GM12878 (cell line): ENCODE measurements around the gene SEC14L1. TPM values are rescaled to one million over a fixed set of nuclear protein-coding genes. Genes with fewer than 3 reads are reported as not detected.

ENCODE experiments used
- ATAC-seq: fragments of 200-7000 bp; cut with Tn5 transposase; 3 replicates; pipeline ENCODE4 v1.9.1; 2020; ENCODE audit warnings: mild to moderate bottlenecking, moderate library complexity
- BruUV-seq: library from RNA; stranded (reverse); fragments of 400-500 nt; replicated peaks from 2 replicates; lab custom pipeline; 2021; lab: Mats Ljungman, UMichigan
- CTCF ChIA-PET: fragments of 300-600 bp; sonication (Branson Sonifier 250); formaldehyde crosslinking; extraction: SDS; loops from one replicate; lab custom pipeline; 2021; ENCODE audit warnings: inconsistent platforms; lab: Yijun Ruan, JAX
- POLR2A ChIA-PET: fragments of 350-600 bp; formaldehyde crosslinking; extraction: SDS; loops from one replicate; lab custom pipeline; 2021; ENCODE audit warnings: inconsistent platforms; lab: Charles Lee
- RAD21 ChIA-PET: fragments of 300-600 bp; sonication (Branson Sonifier 250); formaldehyde crosslinking; loops from one replicate; lab custom pipeline; 2023; ENCODE audit warnings: antibody characterized with exemption; ENCODE audit not compliant: unreplicated experiment; lab: Charles Lee
- SMC1A ChIA-PET: fragments of 300-600 bp; sonication (Branson Sonifier 250); formaldehyde crosslinking; loops from one replicate; lab custom pipeline; 2023; ENCODE audit not compliant: unreplicated experiment, uncharacterized antibody; lab: Charles Lee
- DNase-seq: peaks from one replicate; pipeline ENCODE4 v3.0.0-alpha.2; 2011; ENCODE audit warnings: low read depth, low spot score
- FAIRE-seq: peaks from 3 replicates; lab custom pipeline; 2011; peaks lifted over from hg19 to GRCh38; lab: Jason Lieb, UNC
- H2AFZ ChIP-seq: 2 replicates; pipeline ENCODE4 v1.6.0; 2011; ENCODE audit warnings: low read depth, low read length, control low read depth; ENCODE audit not compliant: control insufficient read depth
- H3K27ac ChIP-seq: 2 replicates; pipeline ENCODE4 v1.5.1; 2011; ENCODE audit warnings: control low read depth; ENCODE audit not compliant: control insufficient read depth, insufficient read depth
- H3K27me3 ChIP-seq, 2 experiments: replicated peaks in 1 of 2; 2 replicates each; pipeline versions ENCODE4 v1.6.0 to v1.6.1; 2011; ENCODE audit warnings: low read length in 1 of 2; ENCODE audit not compliant: control insufficient read depth in 2 of 2, insufficient read depth in 2 of 2
- H3K36me3 ChIP-seq, 2 experiments: 2 replicates each; pipeline ENCODE4 v1.5.1; 2011; ENCODE audit warnings: low read length in 1 of 2; ENCODE audit not compliant: control insufficient read depth in 2 of 2, insufficient read depth in 2 of 2
- H3K4me1 ChIP-seq: 2 replicates; pipeline ENCODE4 v1.6.1; 2011; ENCODE audit warnings: mild to moderate bottlenecking, low read length, moderate library complexity, mixed read lengths; ENCODE audit not compliant: control insufficient read depth, insufficient read depth
- H3K4me2 ChIP-seq: 2 replicates; pipeline ENCODE4 v1.6.0; 2011; ENCODE audit warnings: control low read depth; ENCODE audit not compliant: control insufficient read depth, insufficient read depth
- H3K4me3 ChIP-seq: fragments of 200-600 bp; sonication (generic); 2 replicates; pipeline ENCODE4 v1.5.1; 2016
- H3K79me2 ChIP-seq: 2 replicates; pipeline ENCODE4 v1.6.0; 2011; ENCODE audit warnings: low read length; ENCODE audit not compliant: control insufficient read depth, insufficient read depth
- H3K9ac ChIP-seq: 2 replicates; pipeline ENCODE4 v1.8.0; 2011; ENCODE audit warnings: low read length, control low read depth, mixed read lengths; ENCODE audit not compliant: control insufficient read depth, insufficient read depth
- H3K9me3 ChIP-seq: replicated peaks from 3 replicates; pipeline ENCODE4 v1.5.1; 2011; ENCODE audit warnings: mild to moderate bottlenecking, low read length; ENCODE audit not compliant: control insufficient read depth, insufficient read depth
- H4K20me1 ChIP-seq: 2 replicates; pipeline ENCODE4 v1.6.0; 2011; ENCODE audit not compliant: control insufficient read depth, insufficient read depth
- BCL11A ChIP-seq: IDR thresholded peaks from 2 replicates; pipeline ENCODE4 v1.6.1; 2011; ENCODE audit warnings: low read depth, low read length
- EGR1 ChIP-seq, 2 experiments: IDR thresholded peaks; 1 replicate in 1 of 2; 2 replicates in 1 of 2; pipeline ENCODE4 v1.6.1; 2011 to 2012; ENCODE audit warnings: low read depth in 2 of 2, low read length in 2 of 2, borderline replicate concordance in 1 of 2, mild to moderate bottlenecking in 1 of 2, moderate library complexity in 1 of 2
- EP300 ChIP-seq, 2 experiments: fragments of 150-350 bp in 1 of 2; IDR thresholded peaks; 2 replicates each; pipeline ENCODE4 v1.6.1; 2011 to 2012; ENCODE audit warnings: low read depth in 2 of 2, low read length in 2 of 2, borderline replicate concordance in 1 of 2, improper control_type of control experiment in 1 of 2, inconsistent platforms in 1 of 2; ENCODE audit not compliant: control insufficient read depth in 1 of 2
- SKIL ChIP-seq: fragments of 450-650 bp; IDR thresholded peaks from 2 replicates; pipeline ENCODE4 v1.6.1; 2017; ENCODE audit warnings: mild to moderate bottlenecking, low read depth, inconsistent platforms; ENCODE audit not compliant: poor library complexity, severe bottlenecking
- STAT1 ChIP-seq: fragments of 450-650 bp; conservative IDR thresholded peaks from 2 replicates; pipeline ENCODE4 v1.6.1; 2014; ENCODE audit warnings: antibody characterized with exemption, mild to moderate bottlenecking
- WGBS: methylation state at CpG from one replicate; pipeline ENCODE4 v1.1.6; 2016; ENCODE audit warnings: low lambda C conversion rate; ENCODE audit not compliant: insufficient replicate concordance, insufficient coverage; ENCODE audit errors: missing lambda C conversion rate; 5-methylcytosine and 5-hydroxymethylcytosine counted together
- in situ Hi-C: fragments of 300-500 bp; cut with MboI; formaldehyde crosslinking; loops from 9 replicates; pipeline ENCODE4 v1.14.3; 2018; ENCODE audit warnings: mixed read lengths
- intact Hi-C: fragments of 100-400 bp; cut with micrococcal nuclease; formaldehyde crosslinking; loops from one replicate; pipeline ENCODE4 v1.14.2; 2022; ENCODE audit not compliant: unreplicated experiment
- polyA plus RNA-seq, 11 experiments: library from polyadenylated mRNA; depleted of rRNA in 4 of 11; unstranded in 6 of 11; stranded (reverse) in 5 of 11; fragments of >200 nt; fragmentation: Nextera tagmentation in 4 of 11; fragmentation: Illumina TruSeq in 1 of 11; extraction: Ambion mirVana in 4 of 11; extraction: Trizol in 1 of 11; gene quantifications; 1 replicate in 1 of 11; 2 replicates in 10 of 11; pipeline versions ENCODE4 v1.2.1 to v1.2.3, GENCODE V29; 2011 to 2016; ENCODE audit warnings: inconsistent platforms in 2 of 11, missing spikeins in 2 of 11, low read depth in 1 of 11
- total RNA-seq, 4 experiments: library from RNA; depleted of rRNA in 3 of 4; stranded (reverse); fragments of >200 nt in 3 of 4; fragmentation: Illumina TruSeq in 1 of 4; extraction: Trizol in 1 of 4; gene quantifications; 2 replicates each; pipeline versions ENCODE4 v1.2.1 to v1.2.3, GENCODE V29; 2013 to 2021

Gene SEC14L1
- total and polyA plus RNA-seq, 10 of the 15 experiments (the other 5 are each of a cell fraction or from before 2014, with no cell fraction given) = 6.3 to 66.1 (median 33.5) TPM

DNA sequence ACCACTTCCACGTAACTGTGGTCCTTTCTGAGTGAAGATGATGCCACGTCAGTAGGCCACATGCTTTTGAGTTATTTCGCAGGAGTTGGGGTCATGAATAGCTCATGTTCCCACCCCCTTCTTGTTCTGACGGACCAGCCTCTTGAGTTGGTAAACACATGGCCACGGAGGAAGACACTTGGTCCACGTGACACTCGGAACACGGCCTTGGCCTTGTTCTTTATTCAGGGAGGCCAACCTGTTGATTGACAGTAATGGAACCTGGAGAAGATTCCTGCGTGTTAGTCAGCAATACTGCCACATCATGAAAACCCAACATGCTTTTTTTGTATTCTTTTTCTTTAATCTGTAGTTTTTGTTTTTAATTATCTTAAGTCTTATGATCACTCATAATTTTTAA lies 56.3 kb downstream of the SEC14L1 start (continued):
- no peak for TF ChIP-seq SKIL
- no peak for TF ChIP-seq EGR1 (IDR thresholded peaks at IDR 0.05; ENCODE audit: borderline replicate concordance in 1 of 2, low read depth in 2 of 2, low read length in 2 of 2)
- no peak for TF ChIP-seq STAT1

DNA sequence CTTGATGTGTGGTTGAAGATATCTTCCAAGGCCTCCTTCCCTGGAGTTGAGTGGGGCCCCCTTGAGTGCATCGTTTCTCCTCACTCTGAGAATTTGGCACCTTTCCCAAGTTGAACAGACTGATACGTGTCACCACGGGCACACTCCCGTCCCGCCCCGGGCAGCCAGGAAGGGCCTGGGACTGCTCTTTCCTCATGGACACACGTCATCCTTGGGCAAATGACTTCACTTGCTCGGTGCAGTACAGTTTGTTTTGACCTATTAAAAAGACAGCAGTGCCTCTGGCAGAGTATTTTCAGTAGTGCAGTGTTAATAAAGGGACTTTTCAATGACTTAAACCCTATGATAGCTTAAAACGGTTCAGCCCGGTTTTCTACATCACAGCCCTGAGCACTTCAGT lies 59.9 kb downstream of the SEC14L1 start:
- Histone ChIP-seq H3K4me1 (peaks cover 12% of the 10 kb centered on the region), H3K4me2 (no peak overlapping the region), H3K27me3 (no peaks in the 10 kb centered on the region), H3K4me3 (no peak overlapping the region), H4K20me1 (no peaks in the 10 kb centered on the region), H2AFZ (no peak overlapping the region), H3K36me3 (peaks cover 22 to 60% of the 10 kb centered on the region in 2 experiments), H3K9me3 (no peaks in the 10 kb centered on the region), H3K79me2 (no peaks in the 10 kb centered on the region), H3K27ac (no peak overlapping the region), H3K9ac (no peak overlapping the region)
- SMC1A ChIA-PET = interaction anchor here (1.4 kb wide), 1 partner anchor 9 kb away, joined by 3 read pairs; no protein-coding TSS in a partner anchor
- ATAC-seq (no peak), FAIRE-seq (no peak), DNase-seq (no peak)
- in situ Hi-C loops = no loop called here
- RAD21 ChIA-PET = interaction anchor here (0.6 kb wide), 1 partner anchor 112 kb away, joined by 3 read pairs; no protein-coding TSS in a partner anchor
- intact Hi-C loops = no loop called here
- 99% methylated on average over 10 of the region's 10 CpGs for WGBS
- POLR2A ChIA-PET = no interaction called here
- TF ChIP-seq BCL11A = no peak
- TF ChIP-seq EP300 (IDR thresholded peaks at IDR 0.05; ENCODE audit: borderline replicate concordance in 1 of 2, control insufficient read depth in 1 of 2, low read depth in 2 of 2, low read length in 2 of 2) = no peak
- CTCF ChIA-PET = no interaction called here
- BruUV-seq = no TSS peak
